HG03045 (cell line): ENCODE results near the gene CYP11A1.
A peak's percentile ranks its signal among the peaks of the same experiment; 100 is the strongest.
"Not testable (repeated sequence)": the region's sequence is repeated elsewhere in the genome, so short reads cannot be mapped to it uniquely, and the experiment has no call there.

ENCODE experiments used
- ATAC-seq: cut with Tn5 transposase; IDR thresholded peaks from one replicate; pipeline ENCODE4 v1.9.1; 2021; ENCODE audit warnings: mild to moderate bottlenecking, moderate library complexity; ENCODE audit not compliant: unreplicated experiment

CYP11A1 gene

DNA sequence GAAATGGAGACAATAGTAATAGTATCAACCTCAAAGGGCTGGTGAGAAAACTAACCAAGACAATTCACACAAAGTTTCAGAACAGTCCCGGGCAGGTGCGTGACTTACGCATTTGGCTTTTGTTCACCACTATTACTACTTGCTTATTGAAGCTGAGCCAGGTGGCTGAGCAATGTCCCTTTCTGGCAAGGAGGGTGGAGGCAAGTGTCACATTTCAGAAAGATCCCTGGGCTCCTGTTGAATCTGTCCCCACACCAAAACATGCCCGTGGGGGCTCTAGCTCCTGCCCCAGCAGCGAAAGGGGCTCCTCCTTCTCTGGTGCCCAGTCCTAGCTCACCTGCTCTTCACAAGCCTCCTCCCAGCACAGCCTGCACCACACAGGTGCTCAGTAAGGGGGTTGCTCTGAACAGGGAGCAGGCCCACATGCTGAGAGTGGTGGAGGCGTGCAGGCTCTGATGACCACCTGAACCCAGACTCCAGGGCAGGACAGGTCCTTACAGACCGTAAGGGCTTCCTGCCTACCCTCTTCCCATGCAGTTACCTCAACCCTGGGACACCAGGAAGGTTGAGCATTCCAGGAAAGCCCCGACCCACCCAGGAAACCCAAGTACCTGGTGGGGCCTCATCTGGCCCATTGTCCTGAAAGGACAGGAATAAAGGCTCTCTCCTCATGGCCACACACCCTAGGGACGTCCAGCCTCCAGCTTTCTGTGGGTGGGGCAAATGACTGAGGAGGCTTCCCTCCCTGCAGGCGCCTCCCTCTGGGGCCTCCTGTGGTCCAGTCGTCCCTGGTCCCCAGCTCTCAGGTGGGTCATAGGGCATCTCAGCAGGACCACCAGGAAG lies 33.7 kb upstream of the CYP11A1 start:
- ATAC-seq: no peak

DNA sequence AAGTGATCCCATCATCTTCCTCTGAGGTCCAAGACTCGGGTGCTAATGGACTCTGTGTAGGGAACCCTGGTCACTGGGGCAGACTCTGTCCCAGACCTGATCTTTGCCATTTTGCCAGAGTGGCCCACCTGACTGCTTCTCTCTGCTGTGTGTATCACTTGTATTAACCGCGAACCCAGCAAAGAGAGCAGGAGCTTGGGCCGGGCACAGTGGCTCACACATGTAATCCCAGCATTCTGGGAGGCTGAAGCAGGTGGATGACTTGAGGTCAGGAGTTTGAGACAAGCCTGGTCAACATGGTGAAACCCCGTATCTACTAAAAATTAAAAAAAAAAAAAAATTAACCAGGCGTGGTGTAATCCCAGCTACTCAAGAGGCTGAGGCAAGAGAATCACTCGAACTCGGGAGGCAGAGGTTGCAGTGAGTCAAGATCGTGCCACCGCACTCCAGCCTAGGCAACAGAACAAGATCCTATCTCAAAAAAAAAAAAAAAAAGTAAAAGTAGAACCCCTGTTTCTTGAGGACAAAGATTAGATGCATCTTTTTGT lies 32.9 kb upstream of the CYP11A1 start:
- no peak for ATAC-seq

DNA sequence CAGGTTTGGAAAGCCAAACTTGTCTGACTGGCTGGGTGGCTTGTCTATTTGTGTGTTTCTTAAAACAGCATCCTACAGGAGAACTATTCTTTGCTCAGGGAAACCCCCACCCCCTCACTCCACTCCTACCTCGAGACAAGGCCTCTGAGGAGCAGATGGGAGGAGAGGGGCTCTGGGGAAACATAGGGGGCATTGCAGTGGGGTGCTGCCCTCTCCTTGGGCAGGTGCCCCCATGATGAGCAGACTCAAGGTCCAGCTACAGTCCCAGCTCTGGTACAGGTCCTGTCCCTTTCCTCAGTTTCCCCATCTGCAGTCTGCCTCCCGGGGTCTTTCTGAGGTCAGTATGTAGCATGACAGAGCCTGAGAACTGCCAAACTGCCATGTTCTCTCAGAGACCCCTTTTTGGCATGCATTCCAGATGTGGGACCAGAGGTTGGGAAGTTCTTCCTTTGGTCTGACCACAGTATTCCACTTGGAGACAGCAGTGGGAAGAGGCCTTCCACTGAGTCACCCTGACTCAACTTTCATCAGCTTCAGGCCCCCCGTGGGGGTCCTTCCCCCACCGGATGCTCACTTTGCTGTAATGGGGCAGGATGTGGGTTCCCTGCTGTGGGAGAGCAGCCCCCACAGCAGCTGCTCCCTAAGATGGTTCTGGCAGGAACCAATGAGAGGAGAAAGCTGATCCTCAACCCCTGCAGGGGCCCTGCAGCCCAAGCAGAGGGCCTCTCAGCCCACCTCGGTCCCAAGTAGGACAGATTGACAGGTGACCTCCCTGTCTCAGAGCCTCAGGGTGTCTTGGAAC lies 32.3 kb upstream of the CYP11A1 start:
- no peak for ATAC-seq

DNA sequence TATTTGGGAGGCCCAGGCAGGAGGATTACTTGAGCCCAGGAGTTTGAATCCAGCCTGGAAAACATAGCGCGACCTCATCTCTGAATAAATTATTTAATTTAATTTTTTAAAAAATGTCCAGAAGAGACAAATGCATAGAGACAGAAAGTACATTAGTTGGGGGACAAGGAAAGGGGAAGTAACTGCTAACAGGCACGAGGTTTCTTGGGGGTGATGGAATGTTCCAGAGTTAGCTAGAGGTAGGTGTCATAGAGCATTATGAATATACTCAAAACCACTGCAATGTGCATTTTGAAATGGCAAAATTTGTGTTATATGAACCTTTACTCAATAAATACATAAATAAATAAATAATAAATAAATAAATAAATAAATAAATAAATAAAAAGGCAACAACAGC lies 31.7 kb upstream of the CYP11A1 start:
- no peak for ATAC-seq

GRCh38 chr15:74398183-74398582 lies 30.7 kb upstream of the CYP11A1 start:
- no peak for ATAC-seq

- ATAC-seq: no peak
Observed at GRCh38 chr15:74397239-74398068, 30.0 kb upstream of the CYP11A1 start.

DNA sequence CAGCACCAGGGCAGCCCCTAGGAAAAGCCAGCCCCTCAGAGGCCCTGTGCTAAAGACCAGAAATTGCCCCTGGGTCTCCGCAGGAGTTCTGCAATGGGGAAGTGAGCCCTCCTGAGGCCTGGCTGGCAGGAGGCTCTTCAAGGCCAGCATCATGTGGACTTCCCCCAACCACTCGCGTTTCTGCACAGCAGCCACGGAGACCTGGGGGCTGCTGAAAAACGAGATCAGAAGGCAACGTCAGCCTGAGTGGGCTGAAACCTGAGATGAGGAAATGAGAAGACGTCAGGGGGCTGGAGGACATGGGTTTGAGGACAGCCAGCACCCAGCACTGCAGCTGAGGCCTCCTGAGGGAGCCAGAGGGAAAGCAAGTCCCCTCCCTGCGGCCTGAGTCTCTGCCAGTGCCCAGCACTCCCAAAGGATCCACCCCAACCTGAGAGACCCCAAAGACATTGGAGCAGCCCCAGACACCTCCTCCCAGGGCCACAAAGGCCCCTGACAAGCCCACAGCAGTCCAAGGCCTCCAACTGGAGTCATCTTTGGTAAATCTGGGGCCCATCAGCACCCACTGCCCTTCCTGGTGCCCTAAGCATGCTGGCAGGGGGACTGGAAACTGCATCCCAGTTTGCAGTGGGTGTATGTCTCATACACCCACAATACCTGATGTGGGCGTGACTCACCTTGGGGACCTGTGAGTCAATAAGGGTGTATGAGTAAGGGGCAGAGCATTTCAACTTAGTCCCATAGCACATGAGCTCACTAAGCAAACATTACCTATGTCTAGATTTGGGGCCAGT lies 29.2 kb upstream of the CYP11A1 start:
- peak; percentile 35 for ATAC-seq

GRCh38 chr15:74396146-74396438 lies 28.6 kb upstream of the CYP11A1 start:
- no peak for ATAC-seq

GRCh38 chr15:74395319-74396145 lies 28.1 kb upstream of the CYP11A1 start:
- ATAC-seq: no peak

DNA sequence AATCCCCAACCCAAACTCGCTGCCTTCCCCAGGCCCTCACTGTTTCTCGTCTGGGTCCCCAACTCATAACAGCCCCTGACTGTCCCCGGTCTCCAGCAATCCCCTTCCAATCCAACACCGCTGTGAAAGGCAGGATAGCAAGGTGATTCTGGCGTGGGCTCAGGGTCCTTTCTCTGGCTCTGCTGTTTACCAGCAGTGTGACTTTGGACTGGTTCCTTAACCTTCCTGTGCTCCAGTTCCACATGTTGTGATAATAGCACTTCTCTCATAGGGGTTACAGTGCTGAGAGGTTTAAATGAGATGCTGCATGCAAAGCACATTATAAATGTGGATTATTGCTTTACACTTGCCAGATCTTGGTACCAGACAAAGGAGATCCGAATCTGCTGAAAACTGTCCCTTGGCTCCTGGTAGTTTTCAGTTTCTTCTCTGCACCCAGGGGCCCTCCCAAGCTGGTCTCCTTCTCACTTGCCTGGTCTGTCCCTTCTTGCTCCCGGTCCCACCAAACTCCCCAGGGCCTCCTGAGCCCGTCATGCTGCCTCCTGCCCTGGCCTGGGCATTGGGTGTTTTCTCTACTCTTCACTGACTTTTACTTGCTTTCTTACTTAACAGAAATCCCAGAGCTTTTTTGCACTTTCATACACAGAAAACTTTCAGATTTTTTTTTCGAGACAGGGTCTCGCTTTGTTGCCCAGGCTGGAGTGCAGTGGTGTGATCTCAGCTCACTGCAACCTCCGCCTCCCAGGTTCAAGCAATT lies 26.8 kb upstream of the CYP11A1 start:
- ATAC-seq: no peak

DNA sequence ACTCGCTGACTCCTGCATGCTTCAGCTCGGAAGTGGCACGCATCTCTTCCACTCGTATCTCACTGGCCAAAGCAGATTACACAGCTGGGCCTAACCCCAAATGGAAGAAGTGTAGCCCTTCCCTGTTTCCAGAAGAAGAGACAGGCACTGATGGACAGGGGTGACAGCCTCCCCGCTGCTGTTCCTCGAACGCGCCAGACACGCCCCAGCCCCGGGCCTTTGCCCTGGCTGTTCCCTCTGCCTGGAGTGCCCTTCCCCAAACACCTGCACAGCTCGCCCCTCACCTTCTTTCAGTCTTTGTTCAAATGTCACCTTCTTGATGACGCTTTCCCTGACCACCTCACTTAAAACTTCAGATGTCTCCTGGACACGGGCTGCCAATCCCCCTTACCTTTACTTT lies 26.0 kb upstream of the CYP11A1 start:
- ATAC-seq: no peak

GRCh38 chr15:74392902-74393301 lies 25.5 kb upstream of the CYP11A1 start:
- no peak for ATAC-seq

DNA sequence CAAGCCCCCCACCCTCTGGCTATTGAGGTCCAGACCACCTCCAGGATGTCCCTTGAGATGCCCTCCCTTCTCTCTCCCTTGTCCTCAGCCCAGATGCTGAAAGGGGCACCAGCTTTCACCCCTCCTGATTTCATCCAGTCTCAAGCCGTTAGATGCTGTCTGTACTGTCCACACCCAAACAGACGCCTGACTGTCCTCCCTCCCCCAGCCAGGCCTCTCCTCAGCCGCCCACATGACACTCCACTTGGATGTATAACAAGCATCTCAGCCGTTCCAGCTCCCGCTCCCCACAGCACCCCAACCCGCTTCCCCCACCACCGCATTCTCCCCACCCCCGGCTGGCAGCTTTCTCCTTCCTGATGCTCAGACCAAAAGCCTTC lies 25.0 kb upstream of the CYP11A1 start:
- no peak for ATAC-seq

DNA sequence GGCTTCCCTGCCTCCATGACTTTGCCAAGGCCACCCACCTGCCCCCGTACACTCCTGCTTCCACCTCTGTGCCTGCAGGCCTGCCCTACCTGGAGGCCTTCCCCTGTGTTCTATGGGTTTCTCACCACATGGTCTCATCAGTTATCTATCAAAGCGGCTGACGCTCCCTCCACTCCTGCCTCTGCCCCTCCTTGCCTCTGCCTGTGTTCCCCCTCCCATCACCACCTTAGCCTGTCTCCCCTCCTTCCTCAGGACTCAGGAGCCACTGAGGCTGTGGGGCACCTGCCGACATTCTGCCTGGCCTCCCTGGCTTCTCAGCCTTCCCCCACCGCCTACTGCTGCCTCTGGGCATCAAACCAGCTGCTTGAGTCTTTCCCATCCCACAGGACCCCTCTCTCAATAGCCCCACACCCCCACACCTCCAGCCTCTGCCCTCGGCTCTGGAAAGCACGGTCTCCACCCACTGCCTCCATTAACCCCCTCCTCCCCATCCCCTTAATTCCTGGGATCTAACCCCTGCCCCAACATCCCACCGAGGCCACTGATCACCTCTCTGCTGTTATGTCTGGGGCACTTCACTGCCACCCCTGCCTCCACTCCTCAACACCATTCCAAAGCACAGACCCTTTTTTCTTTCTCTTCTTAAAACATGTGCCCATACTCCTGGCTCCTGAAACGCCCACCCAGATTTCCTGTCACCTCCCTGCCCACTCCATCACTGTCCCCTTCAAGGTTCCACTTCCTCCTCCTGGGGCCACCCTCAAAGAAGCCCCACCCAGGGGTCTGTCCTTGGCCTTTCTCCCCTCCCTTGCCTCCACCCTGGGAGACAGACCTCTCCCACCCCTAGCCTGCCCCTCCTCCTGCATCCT lies 24.4 kb upstream of the CYP11A1 start:
- ATAC-seq: no peak

DNA sequence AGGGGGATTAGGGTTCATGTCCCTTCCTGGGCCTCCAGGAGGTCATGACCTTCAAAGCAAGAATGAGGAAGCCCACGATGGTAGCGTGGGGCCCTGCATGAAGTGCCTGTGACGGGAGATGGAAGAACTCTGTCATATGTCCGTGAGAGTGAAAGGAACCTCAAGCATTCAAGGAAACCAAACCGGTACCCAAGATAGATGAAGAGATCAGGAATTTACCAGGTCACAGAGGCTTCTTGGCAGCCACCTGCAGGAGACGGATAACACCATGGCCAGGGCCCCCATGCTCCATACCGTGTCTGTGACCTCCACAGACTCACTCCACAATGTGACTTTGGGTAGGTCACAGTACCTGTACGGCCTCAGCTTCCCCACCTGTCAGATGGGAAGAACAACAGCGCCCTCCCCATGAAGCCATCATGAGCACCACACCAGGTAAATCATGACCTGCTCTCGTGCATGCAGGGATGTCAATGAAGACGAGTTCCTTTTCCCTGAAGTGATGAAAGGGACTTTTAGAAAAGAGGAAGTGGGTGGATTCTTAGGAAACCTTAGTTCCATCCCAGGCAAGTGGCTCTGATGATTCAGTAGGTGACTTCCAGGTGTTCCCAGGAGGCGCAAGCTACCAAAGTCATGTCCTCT lies 23.3 kb upstream of the CYP11A1 start:
- ATAC-seq: no peak

GRCh38 chr15:74390049-74390646 lies 22.7 kb upstream of the CYP11A1 start:
- ATAC-seq: not testable (repeated sequence)
